Panc1 (cell line): ENCODE data around the gene PSME1. TPM values are rescaled to one million over a fixed set of nuclear protein-coding genes. Genes with fewer than 3 reads are reported as not detected.

ENCODE experiments used
- ATAC-seq: fragments of 200-7000 bp; cut with Tn5 transposase; 2 replicates; pipeline ENCODE4 v1.9.1; 2020; ENCODE audit warnings: mild to moderate bottlenecking, moderate library complexity
- BruUV-seq: library from RNA; stranded (reverse); fragments of 400-500 nt; replicated peaks from 2 replicates; lab custom pipeline; 2021; lab: Mats Ljungman, UMichigan
- CTCF ChIA-PET: fragments of 300-600 bp; sonication (Branson Sonifier 250); formaldehyde crosslinking; loops from one replicate; lab custom pipeline; 2022; ENCODE audit warnings: antibody characterized with exemption; lab: Charles Lee
- POLR2A ChIA-PET: fragments of 300-600 bp; sonication (Branson Sonifier 250); formaldehyde crosslinking; loops from one replicate; lab custom pipeline; 2022; ENCODE audit warnings: antibody characterized with exemption; lab: Charles Lee
- DNase-seq: peaks from one replicate; pipeline ENCODE4 v3.0.0-alpha.2; 2010; ENCODE audit warnings: low read depth, low spot score
- H3K27ac ChIP-seq: 2 replicates; pipeline ENCODE4 v1.5.1; 2011; ENCODE audit warnings: mild to moderate bottlenecking, low read length, inconsistent platforms
- H3K27me3 ChIP-seq: fragments of 200-500 bp; sonication (Bioruptor generic); 2 replicates; pipeline ENCODE4 v1.6.0; 2014; ENCODE audit warnings: low read length, inconsistent platforms; ENCODE audit not compliant: control insufficient read depth, insufficient read depth
- H3K36me3 ChIP-seq: fragments of 200-500 bp; sonication (Bioruptor generic); 2 replicates; pipeline ENCODE4 v1.5.1; 2014; ENCODE audit warnings: inconsistent platforms, mild to moderate bottlenecking, low read length, moderate library complexity; ENCODE audit not compliant: control insufficient read depth, insufficient read depth
- H3K4me1 ChIP-seq: 2 replicates; pipeline ENCODE4 v1.5.1; 2011; ENCODE audit warnings: inconsistent platforms, mild to moderate bottlenecking, low read length, moderate library complexity; ENCODE audit not compliant: control insufficient read depth, insufficient read depth
- H3K4me3 ChIP-seq, 2 experiments: 2 replicates each; pipeline ENCODE4 v1.5.1; 2011 to 2012; ENCODE audit warnings: low read depth in 2 of 2, low read length in 2 of 2, mild to moderate bottlenecking in 2 of 2, inconsistent platforms in 1 of 2, moderate library complexity in 1 of 2
- H3K9me3 ChIP-seq: fragments of 200-500 bp; sonication (Bioruptor generic); 2 replicates; pipeline ENCODE4 v1.5.1; 2014; ENCODE audit warnings: low read depth, mild to moderate bottlenecking, inconsistent platforms, low read length, moderate library complexity; ENCODE audit not compliant: control insufficient read depth, insufficient read depth
- CTCF ChIP-seq: fragments of 450-650 bp; IDR thresholded peaks from 2 replicates; pipeline ENCODE4 v1.5.1; 2017; ENCODE audit warnings: mild to moderate bottlenecking
- POLR2AphosphoS5 ChIP-seq: IDR thresholded peaks from 2 replicates; pipeline ENCODE4 v1.6.1; 2012; ENCODE audit warnings: mild to moderate bottlenecking, low read depth, low read length, moderate library complexity
- REST ChIP-seq, 2 experiments: IDR thresholded peaks; 2 replicates each; pipeline ENCODE4 v1.6.1; 2011 to 2012; ENCODE audit warnings: low read depth in 2 of 2, control low read depth in 1 of 2, low read length in 1 of 2, mild to moderate bottlenecking in 1 of 2, moderate library complexity in 1 of 2; ENCODE audit not compliant: insufficient read depth in 1 of 2
- SIN3A ChIP-seq: IDR thresholded peaks from 2 replicates; pipeline ENCODE4 v1.6.1; 2012; ENCODE audit warnings: low read depth, mild to moderate bottlenecking, low read length, moderate library complexity, borderline replicate concordance; ENCODE audit not compliant: insufficient read depth
- TCF7L2 ChIP-seq: IDR thresholded peaks from 2 replicates; pipeline ENCODE4 v1.6.1; 2011; ENCODE audit warnings: mild to moderate bottlenecking, low read depth, low read length, inconsistent platforms
- in situ Hi-C: cut with HindIII; loops from 2 replicates; pipeline ENCODE4 v1.10.0; 2016; ENCODE audit warnings: low sequenced_read_pairs, low pct_unique_long_range_greater_than_20kb
- intact Hi-C: fragments of 100-400 bp; cut with micrococcal nuclease; formaldehyde crosslinking; loops from one replicate; pipeline ENCODE4 v1.10.0; 2022; ENCODE audit not compliant: unreplicated experiment
- total RNA-seq: library from RNA; stranded (reverse); gene quantifications from one replicate; pipeline ENCODE4 v1.2.1, GENCODE V29; 2021; ENCODE audit not compliant: unreplicated experiment

The PSME1 gene
- total RNA-seq, 1 experiment from 2014 or later: 130 TPM

- TF ChIP-seq CTCF (no peak), SIN3A (no peak), TCF7L2 (no peak), REST (IDR thresholded peaks at IDR 0.05; ENCODE audit: insufficient read depth in 1 of 2, low read depth in 2 of 2, low read length in 1 of 2) (no peak), POLR2AphosphoS5 (no peak)
- peaks cover 6% of the 10 kb centered on the region for H3K4me1 ChIP-seq
- H3K27ac ChIP-seq: no peak overlapping the region
- H3K27me3 ChIP-seq: no peaks in the 10 kb centered on the region
- in situ Hi-C loops (no loop called here), intact Hi-C loops (no loop called here)
- no TSS peak for BruUV-seq
- DNase-seq (no peak), ATAC-seq (no peak)
- H3K36me3 ChIP-seq: no peaks in the 10 kb centered on the region; the same call in 1 of the 2 replicates
- POLR2A ChIA-PET: no interaction called here
- H3K4me3 ChIP-seq: no peak overlapping the region
- CTCF ChIA-PET: no interaction called here
- H3K9me3 ChIP-seq: no peaks in the 10 kb centered on the region
Measured at GRCh38 chr14:24131549-24131966, 4.4 kb upstream of the PSME1 start.

DNA sequence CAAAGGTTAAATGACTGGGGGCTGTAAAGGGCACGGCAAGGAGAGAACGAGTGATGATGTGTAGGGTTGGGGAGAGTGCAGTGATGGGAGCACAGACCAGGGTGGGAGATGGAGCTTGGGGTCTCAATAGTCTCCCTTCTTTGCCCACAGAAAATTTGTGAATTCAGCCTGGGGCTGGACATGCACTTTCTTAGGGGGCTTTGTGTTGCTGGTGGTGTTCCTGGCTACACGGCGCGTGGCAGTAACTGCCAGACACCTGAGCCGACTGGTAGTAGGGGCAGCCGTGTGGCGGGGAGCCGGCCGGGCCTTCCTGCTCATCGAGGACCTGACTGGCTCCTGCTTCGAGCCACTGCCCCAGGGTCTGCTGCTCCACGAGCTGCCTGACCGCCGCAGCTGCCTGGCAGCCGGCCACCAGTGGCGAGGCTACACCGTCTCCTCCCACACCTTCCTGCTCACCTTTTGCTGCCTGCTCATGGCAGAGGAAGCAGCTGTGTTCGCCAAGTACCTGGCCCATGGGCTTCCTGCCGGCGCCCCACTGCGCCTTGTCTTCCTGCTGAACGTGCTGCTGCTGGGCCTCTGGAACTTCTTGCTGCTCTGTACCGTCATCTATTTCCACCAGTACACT, 3.8 kb upstream of the PSME1 start:
- Histone ChIP-seq H3K9me3 (no peaks in the 10 kb centered on the region), H3K4me1 (peaks cover 8% of the 10 kb centered on the region), H3K36me3 (no peaks in the 10 kb centered on the region; the same call in 1 of the 2 replicates), H3K27me3 (no peaks in the 10 kb centered on the region), H3K27ac (no peak overlapping the region), H3K4me3 (no peak overlapping the region)
- no TSS peak for BruUV-seq
- ChIA-PET CTCF (no interaction called here), POLR2A (no interaction called here)
- intact Hi-C loops: no loop called here
- ATAC-seq (no peak), DNase-seq (no peak)
- no peak for TF ChIP-seq POLR2AphosphoS5
- no peak for TF ChIP-seq TCF7L2
- no peak for TF ChIP-seq SIN3A
- no peak for TF ChIP-seq CTCF
- no peak for TF ChIP-seq REST (IDR thresholded peaks at IDR 0.05; ENCODE audit: insufficient read depth in 1 of 2, low read depth in 2 of 2, low read length in 1 of 2)
- in situ Hi-C loops: no loop called here
